H1 (cell line): ENCODE results near the gene IGSF5. TPM values are rescaled to one million over a fixed set of nuclear protein-coding genes. Genes with fewer than 3 reads are reported as not detected.

Experiments used
- ATF2 ChIP-seq: IDR thresholded peaks from 2 replicates; pipeline ENCODE4 v1.6.1; 2012; ENCODE audit warnings: low read length, inconsistent platforms
- GABPA ChIP-seq: IDR thresholded peaks from 2 replicates; pipeline ENCODE4 v1.6.1; 2011; ENCODE audit warnings: mild to moderate bottlenecking, low read length, moderate library complexity, borderline replicate concordance; ENCODE audit not compliant: insufficient read depth
- MAX ChIP-seq: IDR thresholded peaks from 2 replicates; pipeline ENCODE4 v1.6.1; 2012; ENCODE audit warnings: inconsistent platforms
- PHF8 ChIP-seq: fragments of 200-600 bp; sonication (generic); conservative IDR thresholded peaks from 2 replicates; pipeline ENCODE4 v1.7.1; 2012; ENCODE audit warnings: low read depth, mild to moderate bottlenecking, inconsistent platforms, low read length, moderate library complexity
- RBBP5 ChIP-seq: IDR thresholded peaks from 2 replicates; pipeline ENCODE4 v1.7.1; 2012; ENCODE audit warnings: low read depth, mild to moderate bottlenecking, inconsistent platforms, low read length, moderate library complexity, borderline replicate concordance
- TEAD4 ChIP-seq: IDR thresholded peaks from 2 replicates; pipeline ENCODE4 v1.6.1; 2012; ENCODE audit warnings: low read depth, low read length, inconsistent platforms, mixed read lengths
- USF2 ChIP-seq: IDR thresholded peaks from 2 replicates; pipeline ENCODE4 v1.6.1; 2011; ENCODE audit warnings: low read length, improper control_type of control experiment
- polyA plus RNA-seq, 7 experiments: library from polyadenylated mRNA; depleted of rRNA in 3 of 7; stranded (reverse) in 5 of 7; unstranded in 2 of 7; fragments of >200 nt in 5 of 7; fragments of 200-250 nt in 2 of 7; gene quantifications; 1 replicate in 5 of 7; 2 replicates in 1 of 7; 4 replicates in 1 of 7; pipeline versions ENCODE4 v1.2.1 to v1.2.3, GENCODE V29; 2011 to 2013; ENCODE audit warnings: missing spikeins in 2 of 7, mixed read lengths in 2 of 7
- total RNA-seq: library from RNA; stranded (reverse); fragmentation: NEBNext Ultra II Directional; extraction: Animal tissue kit (Norgen Biotek cat#: 25700); gene quantifications from 2 replicates; pipeline ENCODE4 v1.2.1, GENCODE V29; 2021
- TF ChIP-seq, protein P1 (sequence below): IDR thresholded peaks from 2 replicates; pipeline ENCODE4 v1.6.1; 2011; ENCODE audit warnings: low read depth, mild to moderate bottlenecking, low read length; ENCODE audit not compliant: insufficient read depth

IGSF5 gene
- total and polyA plus RNA-seq, 2 of the 8 experiments (the other 6 are each of a cell fraction or from before 2014, with no cell fraction given), result 4.4 to 5.4 TPM

- TF ChIP-seq, protein P1, sequence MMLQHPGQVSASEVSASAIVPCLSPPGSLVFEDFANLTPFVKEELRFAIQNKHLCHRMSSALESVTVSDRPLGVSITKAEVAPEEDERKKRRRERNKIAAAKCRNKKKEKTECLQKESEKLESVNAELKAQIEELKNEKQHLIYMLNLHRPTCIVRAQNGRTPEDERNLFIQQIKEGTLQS, result no peak
- TF ChIP-seq GABPA (no peak), USF2 (no peak), RBBP5 (no peak), PHF8 (no peak), ATF2 (no peak), MAX (no peak), TEAD4 (no peak)
Measured at GRCh38 chr21:39843916-39844315, 98.9 kb downstream of the IGSF5 start (continued).
